CD14-positive monocyte (primary cell): ENCODE data around the gene SLC6A20. TPM values are rescaled to one million over a fixed set of nuclear protein-coding genes. Genes with fewer than 3 reads are reported as not detected.
A peak's percentile ranks its signal among the peaks of the same experiment; 100 is the strongest.

Source experiments
- DNase-seq, 3 donors: peaks; one replicate each; pipeline ENCODE4 v3.0.0-alpha.2; 2011 to 2022
- H2AFZ ChIP-seq: 2 replicates; pipeline ENCODE4 v1.6.0; 2012; ENCODE audit warnings: mild to moderate bottlenecking, low read depth, low read length, inconsistent platforms; ENCODE audit not compliant: insufficient read depth, poor library complexity, severe bottlenecking
- H3K27ac ChIP-seq, 2 donors: 1 replicate in 1 of 2; 2 replicates in 1 of 2; pipeline ENCODE4 v1.5.1; 2012 to 2013; ENCODE audit warnings: low read length in 2 of 2, control low read depth in 1 of 2, inconsistent platforms in 1 of 2, low read depth in 1 of 2, mild to moderate bottlenecking in 1 of 2
- H3K27me3 ChIP-seq, 2 donors: one replicate each; pipeline versions ENCODE4 v1.6.0 to v1.6.1; 2011 to 2013; ENCODE audit warnings: low read length in 2 of 2; ENCODE audit not compliant: control insufficient read depth in 2 of 2, insufficient read depth in 2 of 2
- H3K36me3 ChIP-seq, 2 donors: replicated peaks in 1 of 2; 1 replicate in 1 of 2; 2 replicates in 1 of 2; pipeline versions ENCODE4 v1.5.1 to v1.6.1; 2012 to 2013; ENCODE audit warnings: low read length in 2 of 2, control low read depth in 1 of 2, inconsistent platforms in 1 of 2, mild to moderate bottlenecking in 1 of 2; ENCODE audit not compliant: insufficient read depth in 2 of 2, control insufficient read depth in 1 of 2
- H3K4me1 ChIP-seq, 2 donors: 1 replicate in 1 of 2; 2 replicates in 1 of 2; pipeline versions ENCODE4 v1.5.1 to v1.6.1; 2012 to 2013; ENCODE audit warnings: low read length in 2 of 2, control low read depth in 1 of 2, inconsistent platforms in 1 of 2, mild to moderate bottlenecking in 1 of 2, moderate library complexity in 1 of 2; ENCODE audit not compliant: insufficient read depth in 2 of 2, control insufficient read depth in 1 of 2
- H3K4me2 ChIP-seq: replicated peaks from 2 replicates; pipeline ENCODE3; 2012; ENCODE audit warnings: low read length, moderate library complexity, mild to moderate bottlenecking; ENCODE audit not compliant: poor library complexity, severe bottlenecking; ENCODE audit errors: extremely low read depth
- H3K4me3 ChIP-seq, 3 experiments: fragments of 200-600 bp in 1 of 3; sonication (generic) in 1 of 3; replicated peaks in 1 of 3; 1 replicate in 2 of 3; 2 replicates in 1 of 3; pipeline ENCODE4 v1.5.1; 2011 to 2013; ENCODE audit warnings: low read length in 3 of 3, mild to moderate bottlenecking in 3 of 3, control low read depth in 2 of 3, low read depth in 2 of 3, inconsistent platforms in 1 of 3, moderate library complexity in 1 of 3
- H3K79me2 ChIP-seq: 2 replicates; pipeline ENCODE4 v1.6.0; 2012; ENCODE audit warnings: mild to moderate bottlenecking, control low read depth, inconsistent platforms, low read length, moderate library complexity; ENCODE audit not compliant: insufficient read depth
- H3K9ac ChIP-seq: 2 replicates; pipeline ENCODE4 v1.6.0; 2017; ENCODE audit warnings: low read length, mild to moderate bottlenecking; ENCODE audit not compliant: insufficient read depth, poor library complexity, severe bottlenecking
- H3K9me3 ChIP-seq, 2 donors: replicated peaks in 1 of 2; 1 replicate in 1 of 2; 2 replicates in 1 of 2; pipeline versions ENCODE4 v1.5.1 to v1.6.1; 2012 to 2013; ENCODE audit warnings: low read length in 2 of 2, control low read depth in 1 of 2; ENCODE audit not compliant: control insufficient read depth in 1 of 2, insufficient read depth in 1 of 2
- H4K20me1 ChIP-seq: 2 replicates; pipeline ENCODE4 v1.6.0; 2012; ENCODE audit warnings: mild to moderate bottlenecking, low read length, control low read depth, moderate library complexity; ENCODE audit not compliant: insufficient read depth
- H3K27ac Mint-ChIP-seq, 7 donors: one replicate each; pipeline ENCODE4 v1.8.0; 2020; ENCODE audit warnings: mild to moderate bottlenecking in 7 of 7, mixed read lengths in 7 of 7, moderate library complexity in 6 of 7, inconsistent platforms in 2 of 7
- H3K27me3 Mint-ChIP-seq, 3 donors: one replicate each; pipeline ENCODE4 v1.8.0; 2021 to 2022; ENCODE audit warnings: low read depth in 3 of 3, mild to moderate bottlenecking in 3 of 3, mixed read lengths in 3 of 3, moderate library complexity in 3 of 3, inconsistent platforms in 1 of 3
- H3K36me3 Mint-ChIP-seq, 2 donors: one replicate each; pipeline ENCODE4 v1.8.0; 2020; ENCODE audit warnings: mixed read lengths in 2 of 2, inconsistent platforms in 1 of 2, mild to moderate bottlenecking in 1 of 2
- H3K4me1 Mint-ChIP-seq: one replicate; pipeline ENCODE4 v1.8.0; 2020; ENCODE audit warnings: mild to moderate bottlenecking, mixed read lengths
- H3K4me3 Mint-ChIP-seq, 2 donors: one replicate each; pipeline ENCODE4 v1.8.0; 2020; ENCODE audit warnings: mild to moderate bottlenecking in 2 of 2, mixed read lengths in 2 of 2, moderate library complexity in 1 of 2
- H3K9me3 Mint-ChIP-seq, 7 donors: one replicate each; pipeline ENCODE4 v1.8.0; 2020 to 2022; ENCODE audit warnings: mixed read lengths in 7 of 7, mild to moderate bottlenecking in 6 of 7, moderate library complexity in 6 of 7, inconsistent platforms in 2 of 7
- WGBS: methylation state at CpG from one replicate; pipeline ENCODE4 v1.1.5; 2013; ENCODE audit warnings: missing lambda C conversion rate; ENCODE audit not compliant: insufficient coverage; 5-methylcytosine and 5-hydroxymethylcytosine counted together
- intact Hi-C, 2 donors: fragments of 100-400 bp; cut with micrococcal nuclease; formaldehyde crosslinking; loops; one replicate each; pipeline versions ENCODE4 v1.15.0 to v1.15.1; 2023
- polyA plus RNA-seq, 3 donors: library from polyadenylated mRNA; depleted of rRNA in 1 of 3; unstranded in 2 of 3; stranded (reverse) in 1 of 3; fragments of 300-500 nt in 2 of 3; fragments of >200 nt in 1 of 3; fragmentation: Illumina TruSeq in 2 of 3; gene quantifications; 1 replicate in 2 of 3; 2 replicates in 1 of 3; pipeline ENCODE4 v1.2.3, GENCODE V29; 2012 to 2021
- TF ChIP-seq, protein P1 (sequence below): fragments of 200-600 bp; IDR thresholded peaks from one replicate; pipeline ENCODE4 v1.8.0; 2022; ENCODE audit warnings: antibody characterized with exemption, mild to moderate bottlenecking

Gene SLC6A20
- polyA plus RNA-seq, 3 donors = not detected

DNA sequence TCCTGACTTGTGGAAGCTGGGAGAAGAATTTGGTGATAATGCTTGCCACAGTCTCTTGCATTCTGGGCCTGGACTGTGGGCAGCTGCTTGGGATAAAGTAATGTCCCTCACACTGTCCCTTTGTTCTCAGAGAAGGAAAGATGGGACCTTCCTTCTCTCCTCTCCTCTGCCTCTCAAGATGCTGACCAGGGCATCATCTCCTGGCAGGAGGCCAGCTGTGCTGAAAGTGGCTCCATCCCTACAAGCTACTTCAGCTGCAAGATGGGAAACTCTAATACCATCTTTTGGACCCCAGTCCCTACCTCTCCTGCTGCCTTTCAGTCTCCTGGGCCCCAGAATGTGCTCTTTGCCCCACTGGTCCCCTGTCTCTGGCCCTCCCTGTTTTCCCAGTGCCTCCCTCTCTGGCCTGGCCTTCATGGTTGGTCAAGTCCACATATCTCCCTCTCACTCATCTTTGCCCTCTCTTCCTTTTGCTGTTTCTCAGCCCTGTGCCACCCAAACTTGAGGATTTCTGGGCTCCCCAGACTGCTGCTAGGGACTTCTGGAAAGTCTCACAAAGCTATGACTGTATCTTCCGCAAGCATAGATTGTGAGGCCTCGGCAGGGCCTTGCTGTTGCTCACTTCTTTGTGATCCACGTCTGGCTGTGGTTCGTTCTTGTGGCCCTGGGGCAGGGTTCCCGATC is 7.1 kb upstream of the SLC6A20 start:
- H3K27me3 ChIP-seq = peaks cover 2 to 5% of the 10 kb centered on the region in 2 donors
- DNase-seq = no peak
- Mint-ChIP-seq H3K36me3 (no peaks in the 10 kb centered on the region), H3K4me1 (no peaks in the 10 kb centered on the region), H3K27ac (peak overlapping the region in 1 of 7 donors; percentile 25), H3K27me3 (peaks cover 9 to 17% (median 11%) of the 10 kb centered on the region in 3 donors), H3K9me3 (peaks cover 0 to 2% (median 0%) of the 10 kb centered on the region in 7 donors), H3K4me3 (no peak overlapping the region)
- no peak overlapping the region for H2AFZ ChIP-seq
- H3K9ac ChIP-seq = no peak overlapping the region
- no peaks in the 10 kb centered on the region for H3K36me3 ChIP-seq
- no peaks in the 10 kb centered on the region for H4K20me1 ChIP-seq
- H3K27ac ChIP-seq = no peak overlapping the region
- no peak overlapping the region for H3K4me2 ChIP-seq
- no peak overlapping the region for H3K4me3 ChIP-seq
- intact Hi-C loops = no loop called here
- TF ChIP-seq, protein P1, sequence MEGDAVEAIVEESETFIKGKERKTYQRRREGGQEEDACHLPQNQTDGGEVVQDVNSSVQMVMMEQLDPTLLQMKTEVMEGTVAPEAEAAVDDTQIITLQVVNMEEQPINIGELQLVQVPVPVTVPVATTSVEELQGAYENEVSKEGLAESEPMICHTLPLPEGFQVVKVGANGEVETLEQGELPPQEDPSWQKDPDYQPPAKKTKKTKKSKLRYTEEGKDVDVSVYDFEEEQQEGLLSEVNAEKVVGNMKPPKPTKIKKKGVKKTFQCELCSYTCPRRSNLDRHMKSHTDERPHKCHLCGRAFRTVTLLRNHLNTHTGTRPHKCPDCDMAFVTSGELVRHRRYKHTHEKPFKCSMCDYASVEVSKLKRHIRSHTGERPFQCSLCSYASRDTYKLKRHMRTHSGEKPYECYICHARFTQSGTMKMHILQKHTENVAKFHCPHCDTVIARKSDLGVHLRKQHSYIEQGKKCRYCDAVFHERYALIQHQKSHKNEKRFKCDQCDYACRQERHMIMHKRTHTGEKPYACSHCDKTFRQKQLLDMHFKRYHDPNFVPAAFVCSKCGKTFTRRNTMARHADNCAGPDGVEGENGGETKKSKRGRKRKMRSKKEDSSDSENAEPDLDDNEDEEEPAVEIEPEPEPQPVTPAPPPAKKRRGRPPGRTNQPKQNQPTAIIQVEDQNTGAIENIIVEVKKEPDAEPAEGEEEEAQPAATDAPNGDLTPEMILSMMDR = no peak
- no peaks in the 10 kb centered on the region for H3K4me1 ChIP-seq
- 96% methylated on average over 5 of the region's 5 CpGs for WGBS
- no peaks in the 10 kb centered on the region for H3K79me2 ChIP-seq
- no peaks in the 10 kb centered on the region for H3K9me3 ChIP-seq

DNA sequence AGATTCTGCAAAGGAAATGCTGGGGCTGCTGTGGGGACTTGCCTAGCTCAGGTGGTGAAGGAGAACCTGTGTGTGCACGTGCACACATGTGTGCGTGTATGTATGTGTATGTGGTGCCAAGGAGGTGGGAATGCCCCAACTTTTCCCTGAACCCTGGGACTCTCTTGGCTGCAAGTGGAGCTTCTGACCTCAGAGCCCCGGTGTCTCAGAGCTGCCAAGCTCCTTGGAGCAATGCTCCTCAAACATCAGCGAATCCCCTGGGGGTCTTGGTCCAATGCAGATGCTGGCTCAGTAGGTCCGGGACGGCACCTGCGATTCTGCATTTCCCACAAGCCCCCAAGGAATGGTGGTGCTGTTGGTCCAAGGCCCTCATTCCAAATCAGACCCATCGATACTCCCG is 5.8 kb upstream of the SLC6A20 start:
- H3K9me3 Mint-ChIP-seq = peaks cover 0 to 2% (median 0%) of the 10 kb centered on the region in 7 donors
- H3K79me2 ChIP-seq = no peaks in the 10 kb centered on the region
- no peaks in the 10 kb centered on the region for H3K4me1 ChIP-seq
- no peaks in the 10 kb centered on the region for H3K9me3 ChIP-seq
- TF ChIP-seq, protein P1 = no peak
- H3K4me3 ChIP-seq = no peak overlapping the region
- no peak overlapping the region for H3K27ac Mint-ChIP-seq
- intact Hi-C loops = no loop called here
- no peak overlapping the region for H3K9ac ChIP-seq
- peaks cover 19 to 29% (median 22%) of the 10 kb centered on the region in 3 donors for H3K27me3 Mint-ChIP-seq
- H3K36me3 Mint-ChIP-seq = no peaks in the 10 kb centered on the region
- no peak overlapping the region for H3K27ac ChIP-seq
- 100% methylated on average over 6 of the region's 9 CpGs for WGBS
- no peaks in the 10 kb centered on the region for H3K36me3 ChIP-seq
- no peak overlapping the region for H3K4me3 Mint-ChIP-seq
- no peak overlapping the region for H2AFZ ChIP-seq
- no peaks in the 10 kb centered on the region for H4K20me1 ChIP-seq
- H3K27me3 ChIP-seq = peaks cover 12 to 18% of the 10 kb centered on the region in 2 donors
- no peak for DNase-seq
- no peaks in the 10 kb centered on the region for H3K4me1 Mint-ChIP-seq
- H3K4me2 ChIP-seq = no peak overlapping the region
